Mammary epithelial cell (primary cell): ENCODE measurements around the gene ADCK2.

Experiments used
- CTCF ChIP-seq, 2 donors: IDR thresholded peaks in 1 of 2; conservative IDR thresholded peaks in 1 of 2; 2 replicates each; pipeline ENCODE4 v1.5.1; 2011 to 2012; ENCODE audit warnings: inconsistent platforms in 2 of 2, low read length in 2 of 2, mild to moderate bottlenecking in 2 of 2, control low read depth in 1 of 2, low read depth in 1 of 2; ENCODE audit not compliant: insufficient read depth in 1 of 2; ENCODE audit errors: extremely low read depth in 1 of 2
- EZH2 ChIP-seq: IDR thresholded peaks from 2 replicates; pipeline ENCODE4 v1.6.1; 2012; ENCODE audit warnings: low read length, inconsistent platforms, borderline replicate concordance

GRCh38 chr7:140672382-140673062, at the start of gene ADCK2:
- TF ChIP-seq EZH2, result no peak
- no peak for TF ChIP-seq CTCF (conservative IDR thresholded peaks at IDR 0.05 in 1 of 2, IDR thresholded peaks at IDR 0.05 in 1 of 2; ENCODE audit: extremely low read depth in 1 of 2, insufficient read depth in 1 of 2, low read depth in 1 of 2, low read length in 2 of 2)
